ENCODE data around the gene CTNNAL1.

Gene CTNNAL1

DNA sequence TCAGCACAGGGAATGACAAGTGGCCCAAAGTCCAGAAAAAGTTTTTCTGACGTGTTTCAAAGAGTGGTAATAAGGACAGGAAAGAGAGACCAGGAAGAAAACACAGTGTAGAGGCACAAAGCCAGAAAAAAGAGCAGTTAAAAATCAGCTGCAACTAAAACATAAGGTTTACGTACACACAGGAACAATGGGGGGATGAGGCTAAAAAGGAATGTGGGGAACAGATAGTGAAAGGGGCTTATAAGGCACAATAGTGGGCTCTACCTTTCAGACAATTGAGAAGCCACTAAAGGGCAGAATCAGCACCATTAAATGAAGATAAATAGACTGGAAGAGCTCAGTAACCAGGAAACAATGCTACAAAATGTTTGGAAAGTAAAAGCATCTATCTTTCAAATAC, 84.9 kb downstream of the CTNNAL1 start:
- TF ChIP-seq NFIC (IDR thresholded peaks at IDR 0.05) (no peak), ZBTB7A (IDR thresholded peaks at IDR 0.05; ENCODE audit: low read depth) (no peak), TCF12 (IDR thresholded peaks at IDR 0.05; ENCODE audit: low read depth) (no peak), YY1 (IDR thresholded peaks at IDR 0.05; ENCODE audit: low read depth) (no peak), CREB1 (IDR thresholded peaks at IDR 0.05; ENCODE audit: low read depth) (no peak), TEAD4 (IDR thresholded peaks at IDR 0.05) (no peak), EGR1 (IDR thresholded peaks at IDR 0.05) (no peak), CEBPB (IDR thresholded peaks at IDR 0.05) (no peak), RAD21 (IDR thresholded peaks at IDR 0.05; ENCODE audit: low read depth) (no peak), FOXM1 (IDR thresholded peaks at IDR 0.05; ENCODE audit: borderline replicate concordance, low read depth) (no peak), TAF1 (IDR thresholded peaks at IDR 0.05; ENCODE audit: low read depth) (no peak), EP300 (IDR thresholded peaks at IDR 0.05; ENCODE audit: borderline replicate concordance) (no peak)
- TF ChIP-seq, protein P1, sequence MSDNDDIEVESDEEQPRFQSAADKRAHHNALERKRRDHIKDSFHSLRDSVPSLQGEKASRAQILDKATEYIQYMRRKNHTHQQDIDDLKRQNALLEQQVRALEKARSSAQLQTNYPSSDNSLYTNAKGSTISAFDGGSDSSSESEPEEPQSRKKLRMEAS (IDR thresholded peaks at IDR 0.05): no peak
- TF ChIP-seq, protein P2, sequence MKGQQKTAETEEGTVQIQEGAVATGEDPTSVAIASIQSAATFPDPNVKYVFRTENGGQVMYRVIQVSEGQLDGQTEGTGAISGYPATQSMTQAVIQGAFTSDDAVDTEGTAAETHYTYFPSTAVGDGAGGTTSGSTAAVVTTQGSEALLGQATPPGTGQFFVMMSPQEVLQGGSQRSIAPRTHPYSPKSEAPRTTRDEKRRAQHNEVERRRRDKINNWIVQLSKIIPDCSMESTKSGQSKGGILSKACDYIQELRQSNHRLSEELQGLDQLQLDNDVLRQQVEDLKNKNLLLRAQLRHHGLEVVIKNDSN (IDR thresholded peaks at IDR 0.05): no peak
- TF ChIP-seq, protein P3, sequence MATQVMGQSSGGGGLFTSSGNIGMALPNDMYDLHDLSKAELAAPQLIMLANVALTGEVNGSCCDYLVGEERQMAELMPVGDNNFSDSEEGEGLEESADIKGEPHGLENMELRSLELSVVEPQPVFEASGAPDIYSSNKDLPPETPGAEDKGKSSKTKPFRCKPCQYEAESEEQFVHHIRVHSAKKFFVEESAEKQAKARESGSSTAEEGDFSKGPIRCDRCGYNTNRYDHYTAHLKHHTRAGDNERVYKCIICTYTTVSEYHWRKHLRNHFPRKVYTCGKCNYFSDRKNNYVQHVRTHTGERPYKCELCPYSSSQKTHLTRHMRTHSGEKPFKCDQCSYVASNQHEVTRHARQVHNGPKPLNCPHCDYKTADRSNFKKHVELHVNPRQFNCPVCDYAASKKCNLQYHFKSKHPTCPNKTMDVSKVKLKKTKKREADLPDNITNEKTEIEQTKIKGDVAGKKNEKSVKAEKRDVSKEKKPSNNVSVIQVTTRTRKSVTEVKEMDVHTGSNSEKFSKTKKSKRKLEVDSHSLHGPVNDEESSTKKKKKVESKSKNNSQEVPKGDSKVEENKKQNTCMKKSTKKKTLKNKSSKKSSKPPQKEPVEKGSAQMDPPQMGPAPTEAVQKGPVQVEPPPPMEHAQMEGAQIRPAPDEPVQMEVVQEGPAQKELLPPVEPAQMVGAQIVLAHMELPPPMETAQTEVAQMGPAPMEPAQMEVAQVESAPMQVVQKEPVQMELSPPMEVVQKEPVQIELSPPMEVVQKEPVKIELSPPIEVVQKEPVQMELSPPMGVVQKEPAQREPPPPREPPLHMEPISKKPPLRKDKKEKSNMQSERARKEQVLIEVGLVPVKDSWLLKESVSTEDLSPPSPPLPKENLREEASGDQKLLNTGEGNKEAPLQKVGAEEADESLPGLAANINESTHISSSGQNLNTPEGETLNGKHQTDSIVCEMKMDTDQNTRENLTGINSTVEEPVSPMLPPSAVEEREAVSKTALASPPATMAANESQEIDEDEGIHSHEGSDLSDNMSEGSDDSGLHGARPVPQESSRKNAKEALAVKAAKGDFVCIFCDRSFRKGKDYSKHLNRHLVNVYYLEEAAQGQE (IDR thresholded peaks at IDR 0.05; ENCODE audit: low read depth): no peak

DNA sequence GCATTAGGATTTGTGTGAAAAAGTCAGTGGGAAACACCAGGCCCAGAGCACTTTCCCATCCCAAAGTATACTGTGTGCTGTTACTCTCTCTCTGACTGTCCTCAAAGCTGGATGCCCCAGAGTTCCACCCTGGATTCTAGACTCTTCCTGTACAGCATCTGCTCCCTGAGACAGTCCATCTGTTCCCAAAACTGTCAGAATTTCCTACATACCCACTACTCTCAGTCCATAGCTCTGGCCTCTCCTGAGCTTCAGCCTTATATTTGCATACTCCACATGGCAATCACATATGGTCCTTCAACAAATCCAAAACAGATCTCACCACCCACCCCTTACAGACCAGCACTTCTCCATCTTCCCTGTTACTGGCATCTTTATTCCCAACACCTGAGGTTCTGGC, 88.8 kb downstream of the CTNNAL1 start:
- TF ChIP-seq TCF12 (IDR thresholded peaks at IDR 0.05; ENCODE audit: low read depth): no peak
- TF ChIP-seq CREB1 (IDR thresholded peaks at IDR 0.05; ENCODE audit: low read depth): no peak

DNA sequence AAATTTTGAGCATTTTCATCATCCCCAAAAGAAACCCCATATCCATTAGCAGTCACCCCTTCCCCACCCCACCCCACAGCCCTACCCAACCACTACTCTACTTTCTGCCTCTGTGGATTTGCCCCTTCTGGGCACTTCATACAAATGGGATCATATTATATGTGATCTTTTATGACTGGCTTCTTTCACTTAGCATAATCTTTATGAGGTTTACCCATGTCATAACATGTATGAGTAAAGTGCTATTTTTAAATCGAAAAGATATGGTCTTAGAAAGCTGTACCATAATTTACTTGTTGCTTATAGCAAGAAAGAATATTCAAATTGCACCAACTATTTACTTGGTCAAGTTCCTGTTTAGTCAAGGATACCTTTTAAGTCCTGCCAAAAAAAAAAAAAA, 92.1 kb downstream of the CTNNAL1 start:
- TF ChIP-seq EP300 (IDR thresholded peaks at IDR 0.05; ENCODE audit: borderline replicate concordance) (no peak), ZBTB7A (IDR thresholded peaks at IDR 0.05; ENCODE audit: low read depth) (no peak), TAF1 (IDR thresholded peaks at IDR 0.05; ENCODE audit: low read depth) (no peak), YY1 (IDR thresholded peaks at IDR 0.05; ENCODE audit: low read depth) (no peak), RAD21 (IDR thresholded peaks at IDR 0.05; ENCODE audit: low read depth) (no peak), TCF12 (IDR thresholded peaks at IDR 0.05; ENCODE audit: low read depth) (no peak), EGR1 (IDR thresholded peaks at IDR 0.05) (no peak), NFIC (IDR thresholded peaks at IDR 0.05) (no peak), CREB1 (IDR thresholded peaks at IDR 0.05; ENCODE audit: low read depth) (no peak), FOXM1 (IDR thresholded peaks at IDR 0.05; ENCODE audit: borderline replicate concordance, low read depth) (no peak), CEBPB (IDR thresholded peaks at IDR 0.05) (no peak), TEAD4 (IDR thresholded peaks at IDR 0.05) (no peak)
- TF ChIP-seq, protein P1 (IDR thresholded peaks at IDR 0.05): no peak
- TF ChIP-seq, protein P2 (IDR thresholded peaks at IDR 0.05): no peak
- TF ChIP-seq, protein P3 (IDR thresholded peaks at IDR 0.05; ENCODE audit: low read depth): no peak

DNA sequence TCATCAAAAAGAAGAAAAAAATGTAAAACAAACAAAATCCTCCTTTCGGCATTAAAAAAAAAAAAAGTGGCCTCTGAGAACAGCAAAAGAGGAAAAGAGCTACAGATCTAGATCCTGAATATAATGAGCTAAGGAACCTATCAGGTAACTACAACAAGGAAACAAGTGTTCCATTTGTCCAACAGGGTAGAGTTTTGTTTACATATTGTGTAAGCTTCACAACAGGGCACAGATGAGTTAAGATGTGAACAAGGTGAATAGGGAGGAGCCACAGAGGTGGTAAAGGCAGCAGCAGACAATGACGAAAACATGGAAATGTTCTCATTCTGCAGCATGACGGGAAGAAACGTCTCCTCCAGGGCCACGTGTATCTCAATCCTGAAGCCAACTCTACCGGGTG, 93.8 kb downstream of the CTNNAL1 start:
- TF ChIP-seq, protein P3 (IDR thresholded peaks at IDR 0.05; ENCODE audit: low read depth): no peak
- TF ChIP-seq, protein P1 (IDR thresholded peaks at IDR 0.05): no peak
- TF ChIP-seq CREB1 (IDR thresholded peaks at IDR 0.05; ENCODE audit: low read depth) (no peak), TEAD4 (IDR thresholded peaks at IDR 0.05) (no peak), NFIC (IDR thresholded peaks at IDR 0.05) (no peak), EP300 (IDR thresholded peaks at IDR 0.05; ENCODE audit: borderline replicate concordance) (no peak), ZBTB7A (IDR thresholded peaks at IDR 0.05; ENCODE audit: low read depth) (no peak), EGR1 (IDR thresholded peaks at IDR 0.05) (no peak)

Measured in Ishikawa (cell line).